Loucy (cell line): ENCODE measurements around the gene KDM4C.

Experiments used
- H2AFZ ChIP-seq: fragments of 200-600 bp; sonication (generic); 2 replicates; pipeline ENCODE4 v1.6.0; 2016; ENCODE audit warnings: antibody characterized with exemption, mild to moderate bottlenecking, low read length, moderate library complexity
- H3F3A ChIP-seq: fragments of 200-600 bp; 2 replicates; pipeline ENCODE4 v1.6.0; 2016; ENCODE audit warnings: antibody characterized with exemption, low read depth, mild to moderate bottlenecking
- H3K27me3 ChIP-seq: fragments of 200-600 bp; sonication (generic); 2 replicates; pipeline ENCODE4 v1.6.1; 2014; ENCODE audit warnings: low read length, mild to moderate bottlenecking; ENCODE audit not compliant: insufficient read depth, poor library complexity, severe bottlenecking
- H3K36me3 ChIP-seq: fragments of 200-600 bp; sonication (generic); 2 replicates; pipeline ENCODE4 v1.6.1; 2016; ENCODE audit warnings: low read length; ENCODE audit not compliant: insufficient read depth
- H3K4me1 ChIP-seq: fragments of 200-600 bp; sonication (generic); 2 replicates; pipeline ENCODE4 v1.5.1; 2014; ENCODE audit warnings: low read length, mild to moderate bottlenecking; ENCODE audit not compliant: insufficient read depth, poor library complexity, severe bottlenecking
- H3K4me2 ChIP-seq: fragments of 200-600 bp; sonication (generic); 2 replicates; pipeline ENCODE4 v1.6.0; 2014; ENCODE audit warnings: antibody characterized with exemption, low read length, low read depth, mild to moderate bottlenecking; ENCODE audit not compliant: poor library complexity, severe bottlenecking
- H3K4me3 ChIP-seq: fragments of 200-600 bp; sonication (generic); 2 replicates; pipeline ENCODE4 v1.5.1; 2014; ENCODE audit warnings: low read length, mild to moderate bottlenecking, mixed read lengths; ENCODE audit not compliant: poor library complexity, severe bottlenecking
- H3K79me2 ChIP-seq: fragments of 200-600 bp; sonication (generic); 2 replicates; pipeline ENCODE4 v1.6.1; 2014; ENCODE audit warnings: low read length; ENCODE audit not compliant: insufficient read depth
- H3K9ac ChIP-seq: fragments of 200-600 bp; sonication (generic); 2 replicates; pipeline ENCODE4 v1.6.0; 2014; ENCODE audit warnings: mild to moderate bottlenecking, low read depth, low read length, moderate library complexity; ENCODE audit not compliant: poor library complexity, severe bottlenecking
- H3K9me2 ChIP-seq: fragments of 200-600 bp; sonication (generic); replicated peaks from 2 replicates; pipeline ENCODE4 v1.6.1; 2016; ENCODE audit warnings: low read depth, low read length, mixed read lengths
- H3K9me3 ChIP-seq: fragments of 200-600 bp; sonication (generic); 2 replicates; pipeline ENCODE4 v1.6.1; 2014; ENCODE audit warnings: mild to moderate bottlenecking, antibody characterized with exemption, low read length, low read depth; ENCODE audit not compliant: insufficient read depth
- H4K20me1 ChIP-seq: fragments of 200-600 bp; sonication (generic); 2 replicates; pipeline ENCODE4 v1.6.0; 2014; ENCODE audit warnings: antibody characterized with exemption, low read length, mild to moderate bottlenecking; ENCODE audit not compliant: insufficient read depth, poor library complexity, severe bottlenecking
- EZH2phosphoT487 ChIP-seq: fragments of 200-600 bp; IDR thresholded peaks from 2 replicates; pipeline ENCODE4 v1.6.1; 2018; ENCODE audit warnings: antibody characterized with exemption, mild to moderate bottlenecking, moderate library complexity, borderline replicate concordance
- TF ChIP-seq, protein P1 (sequence below): fragments of 200-600 bp; sonication (generic); conservative IDR thresholded peaks from 2 replicates; pipeline ENCODE4 v1.5.1; 2014; ENCODE audit warnings: mild to moderate bottlenecking, antibody characterized with exemption, low read length

The KDM4C gene

GRCh38 chr9:7033076-7034045 lies 275.6 kb downstream of the KDM4C start:
- no peaks in the 10 kb centered on the region for H4K20me1 ChIP-seq
- H3K9me2 ChIP-seq: no peaks in the 10 kb centered on the region
- H2AFZ ChIP-seq: no peak overlapping the region
- peaks cover 4% of the 10 kb centered on the region; the same call in 1 of the 2 replicates for H3K36me3 ChIP-seq
- no peaks in the 10 kb centered on the region for H3K27me3 ChIP-seq
- H3K4me1 ChIP-seq: no peaks in the 10 kb centered on the region
- H3K9me3 ChIP-seq: no peaks in the 10 kb centered on the region
- H3K4me2 ChIP-seq: no peak overlapping the region
- no peaks in the 10 kb centered on the region for H3K79me2 ChIP-seq
- TF ChIP-seq, protein P1, sequence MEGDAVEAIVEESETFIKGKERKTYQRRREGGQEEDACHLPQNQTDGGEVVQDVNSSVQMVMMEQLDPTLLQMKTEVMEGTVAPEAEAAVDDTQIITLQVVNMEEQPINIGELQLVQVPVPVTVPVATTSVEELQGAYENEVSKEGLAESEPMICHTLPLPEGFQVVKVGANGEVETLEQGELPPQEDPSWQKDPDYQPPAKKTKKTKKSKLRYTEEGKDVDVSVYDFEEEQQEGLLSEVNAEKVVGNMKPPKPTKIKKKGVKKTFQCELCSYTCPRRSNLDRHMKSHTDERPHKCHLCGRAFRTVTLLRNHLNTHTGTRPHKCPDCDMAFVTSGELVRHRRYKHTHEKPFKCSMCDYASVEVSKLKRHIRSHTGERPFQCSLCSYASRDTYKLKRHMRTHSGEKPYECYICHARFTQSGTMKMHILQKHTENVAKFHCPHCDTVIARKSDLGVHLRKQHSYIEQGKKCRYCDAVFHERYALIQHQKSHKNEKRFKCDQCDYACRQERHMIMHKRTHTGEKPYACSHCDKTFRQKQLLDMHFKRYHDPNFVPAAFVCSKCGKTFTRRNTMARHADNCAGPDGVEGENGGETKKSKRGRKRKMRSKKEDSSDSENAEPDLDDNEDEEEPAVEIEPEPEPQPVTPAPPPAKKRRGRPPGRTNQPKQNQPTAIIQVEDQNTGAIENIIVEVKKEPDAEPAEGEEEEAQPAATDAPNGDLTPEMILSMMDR: no peak
- no peak for TF ChIP-seq EZH2phosphoT487
- no peak overlapping the region for H3K9ac ChIP-seq
- H3F3A ChIP-seq: no peaks in the 10 kb centered on the region
- no peak overlapping the region for H3K4me3 ChIP-seq

DNA sequence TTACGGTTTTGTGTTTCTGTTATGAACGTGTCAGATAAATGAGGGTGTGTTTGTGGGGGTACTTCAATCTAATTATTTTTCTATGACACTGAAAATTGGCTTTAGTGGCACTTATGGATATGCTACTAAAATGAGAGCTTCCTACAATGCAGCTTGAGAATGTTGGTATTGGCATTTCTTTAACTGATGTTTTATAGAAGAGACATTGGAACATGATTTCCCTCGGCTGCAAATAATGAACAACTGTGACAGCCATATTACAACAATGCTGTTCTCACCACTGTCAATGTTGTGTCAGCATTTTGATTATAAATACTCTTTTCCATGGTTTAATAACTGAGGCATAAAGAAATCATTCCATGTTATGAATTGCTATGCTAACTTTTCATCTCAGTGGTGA lies 279.4 kb downstream of the KDM4C start:
- H3K4me2 ChIP-seq: no peak overlapping the region
- no peaks in the 10 kb centered on the region for H3F3A ChIP-seq
- H3K79me2 ChIP-seq: no peaks in the 10 kb centered on the region
- H3K9me2 ChIP-seq: no peaks in the 10 kb centered on the region
- H4K20me1 ChIP-seq: no peaks in the 10 kb centered on the region
- H3K4me3 ChIP-seq: no peak overlapping the region
- H3K4me1 ChIP-seq: no peaks in the 10 kb centered on the region
- no peak overlapping the region for H3K9ac ChIP-seq
- H3K9me3 ChIP-seq: no peaks in the 10 kb centered on the region
- no peak overlapping the region for H2AFZ ChIP-seq
- H3K36me3 ChIP-seq: no peaks in the 10 kb centered on the region
- H3K27me3 ChIP-seq: no peaks in the 10 kb centered on the region
- TF ChIP-seq, protein P1: no peak
- TF ChIP-seq EZH2phosphoT487: no peak

- Histone ChIP-seq H3K36me3 (peaks cover 5% of the 10 kb centered on the region; the same call in 1 of the 2 replicates), H3K4me3 (no peak overlapping the region), H3K9me3 (no peaks in the 10 kb centered on the region), H4K20me1 (no peaks in the 10 kb centered on the region), H3K4me1 (no peaks in the 10 kb centered on the region), H3F3A (no peaks in the 10 kb centered on the region), H2AFZ (no peak overlapping the region), H3K4me2 (no peak overlapping the region), H3K79me2 (no peaks in the 10 kb centered on the region), H3K27me3 (no peaks in the 10 kb centered on the region), H3K9ac (no peak overlapping the region), H3K9me2 (no peaks in the 10 kb centered on the region)
- no peak for TF ChIP-seq EZH2phosphoT487
- TF ChIP-seq, protein P1: no peak
Observed at GRCh38 chr9:7042124-7042523, 284.4 kb downstream of the KDM4C start.
